ENCODE data around the gene TRABD2B.

TRABD2B gene

DNA sequence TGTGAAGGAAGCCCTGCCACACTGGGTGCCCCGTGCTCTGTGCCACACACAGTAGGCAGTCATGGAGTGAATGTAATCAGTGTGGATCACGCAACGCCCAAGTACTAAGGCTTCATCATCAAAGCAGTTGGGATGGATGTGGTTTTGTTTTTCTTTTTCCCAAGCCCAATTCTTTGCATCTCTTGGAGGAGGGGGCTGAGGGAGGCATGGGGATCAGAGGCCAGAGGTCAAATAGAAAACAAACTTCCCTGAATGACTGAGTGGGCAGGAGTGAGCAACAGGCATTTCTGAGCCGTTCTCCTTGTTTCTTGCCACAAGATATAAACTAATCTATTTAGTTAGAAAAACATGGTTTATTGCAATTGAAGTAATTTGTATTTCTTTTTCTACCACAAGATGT, 85.3 kb downstream of the TRABD2B start:
- Histone ChIP-seq H3K4me1 (ENCODE audit: control insufficient read depth, insufficient read depth, low read depth, low read length) (no peaks in the 10 kb centered on the region), H3K4me3 (ENCODE audit: insufficient read depth in 1 of 2, low read depth in 1 of 2, low read length in 2 of 2) (no peak overlapping the region), H3K79me1 (replicated peaks; ENCODE audit: low read length, poor library complexity, severe bottlenecking) (no peaks in the 10 kb centered on the region), H2AK5ac (ENCODE audit: low read length, severe bottlenecking) (no peak overlapping the region), H3K36me3 (ENCODE audit: control insufficient read depth in 1 of 2, insufficient read depth in 2 of 2, low read depth in 1 of 2, low read length in 2 of 2) (no peaks in the 10 kb centered on the region), H2BK120ac (ENCODE audit: low read depth, low read length) (no peak overlapping the region), H2AFZ (ENCODE audit: low read depth, low read length) (no peak overlapping the region), H3K14ac (ENCODE audit: low read length in 2 of 2) (no peak overlapping the region), H2BK12ac (ENCODE audit: low read length in 2 of 2) (no peak overlapping the region), H4K8ac (ENCODE audit: low read length) (no peak overlapping the region), H3K23ac (ENCODE audit: low read length in 2 of 2) (no peak overlapping the region), H3K4me2 (ENCODE audit: low read length, poor library complexity, severe bottlenecking) (no peak overlapping the region), H3K9ac (ENCODE audit: low read length) (no peak overlapping the region), H2BK5ac (ENCODE audit: low read depth, low read length, poor library complexity, severe bottlenecking) (no peak overlapping the region), H3K18ac (ENCODE audit: low read depth in 1 of 2, low read length in 2 of 2) (no peak overlapping the region), H4K91ac (ENCODE audit: low read length) (no peak overlapping the region), H3K4ac (ENCODE audit: low read depth in 1 of 2, low read length in 2 of 2) (no peak overlapping the region), H3K27ac (ENCODE audit: low read length, poor library complexity, severe bottlenecking) (no peak overlapping the region), H3K27me3 (ENCODE audit: control insufficient read depth in 1 of 2, insufficient read depth in 1 of 2, low read length in 2 of 2) (peaks cover 3 to 4% of the 10 kb centered on the region in 2 experiments), H2BK15ac (ENCODE audit: low read depth, poor library complexity, severe bottlenecking) (no peak overlapping the region), H3K9me3 (ENCODE audit: control insufficient read depth, low read length) (no peaks in the 10 kb centered on the region)
- DNase-seq, result no peak
- WGBS, result 94% methylated on average over 3 of the region's 4 CpGs

DNA sequence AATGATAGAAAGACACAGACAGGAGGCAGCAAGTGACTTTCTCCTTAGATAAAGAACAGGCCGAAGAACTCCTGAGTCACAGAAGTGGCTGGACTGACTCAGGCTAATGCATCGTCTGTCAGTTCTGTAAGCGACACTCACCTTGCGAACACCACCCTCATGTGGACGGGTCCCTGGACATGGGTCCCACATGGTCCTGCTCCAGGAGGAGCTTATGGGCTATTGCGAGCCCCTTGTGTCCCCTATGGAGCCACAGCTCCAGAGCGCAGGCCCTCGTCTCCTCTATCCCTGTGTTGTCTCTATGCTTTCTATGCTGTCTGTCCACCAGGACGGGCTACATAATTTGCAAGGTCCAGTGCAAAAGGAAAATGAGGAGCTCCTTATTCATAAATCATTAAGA, 85.8 kb downstream of the TRABD2B start:
- Histone ChIP-seq H3K23ac (ENCODE audit: low read length in 2 of 2) (no peak overlapping the region), H3K9me3 (ENCODE audit: control insufficient read depth, low read length) (no peaks in the 10 kb centered on the region), H3K36me3 (ENCODE audit: control insufficient read depth in 1 of 2, insufficient read depth in 2 of 2, low read depth in 1 of 2, low read length in 2 of 2) (no peaks in the 10 kb centered on the region), H3K4ac (ENCODE audit: low read depth in 1 of 2, low read length in 2 of 2) (no peak overlapping the region), H3K4me1 (ENCODE audit: control insufficient read depth, insufficient read depth, low read depth, low read length) (no peaks in the 10 kb centered on the region), H2AK5ac (ENCODE audit: low read length, severe bottlenecking) (no peak overlapping the region), H2AFZ (ENCODE audit: low read depth, low read length) (no peak overlapping the region), H4K8ac (ENCODE audit: low read length) (no peak overlapping the region), H2BK5ac (ENCODE audit: low read depth, low read length, poor library complexity, severe bottlenecking) (no peak overlapping the region), H3K9ac (ENCODE audit: low read length) (no peak overlapping the region), H4K91ac (ENCODE audit: low read length) (no peak overlapping the region), H2BK120ac (ENCODE audit: low read depth, low read length) (no peak overlapping the region), H3K79me1 (replicated peaks; ENCODE audit: low read length, poor library complexity, severe bottlenecking) (no peaks in the 10 kb centered on the region), H3K18ac (ENCODE audit: low read depth in 1 of 2, low read length in 2 of 2) (no peak overlapping the region), H2BK15ac (ENCODE audit: low read depth, poor library complexity, severe bottlenecking) (no peak overlapping the region), H3K14ac (ENCODE audit: low read length in 2 of 2) (no peak overlapping the region), H3K27ac (ENCODE audit: low read length, poor library complexity, severe bottlenecking) (no peak overlapping the region), H3K4me2 (ENCODE audit: low read length, poor library complexity, severe bottlenecking) (no peak overlapping the region), H3K4me3 (ENCODE audit: insufficient read depth in 1 of 2, low read depth in 1 of 2, low read length in 2 of 2) (no peak overlapping the region), H3K27me3 (ENCODE audit: control insufficient read depth in 1 of 2, insufficient read depth in 1 of 2, low read length in 2 of 2) (peaks cover 3 to 4% of the 10 kb centered on the region in 2 experiments), H2BK12ac (ENCODE audit: low read length in 2 of 2) (no peak overlapping the region)
- DNase-seq, result no peak
- 77% methylated on average over 9 of the region's 9 CpGs for WGBS

DNA sequence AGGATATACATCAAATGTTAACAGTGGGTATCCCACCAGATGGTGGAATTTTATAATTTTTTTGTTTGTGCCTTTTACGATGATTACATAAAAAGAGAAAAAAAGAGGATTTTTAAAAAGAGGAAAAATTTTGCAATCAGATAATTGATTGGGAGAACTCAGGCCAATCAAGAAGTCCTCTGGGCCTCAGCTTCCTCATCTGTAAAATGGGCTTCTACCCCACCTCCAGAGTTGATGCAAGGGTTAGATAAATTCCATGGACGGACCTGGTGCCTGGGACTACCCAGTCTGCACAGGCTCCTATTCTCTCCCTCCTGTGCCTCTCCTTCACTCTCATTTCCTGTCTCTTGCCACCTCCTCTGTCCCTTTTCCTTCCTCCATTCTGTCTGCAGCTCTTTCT, 88.9 kb downstream of the TRABD2B start:
- H2BK120ac ChIP-seq (ENCODE audit: low read depth, low read length), result no peak overlapping the region
- H4K8ac ChIP-seq (ENCODE audit: low read length), result no peak overlapping the region
- no peak overlapping the region for H3K4me3 ChIP-seq (ENCODE audit: insufficient read depth in 1 of 2, low read depth in 1 of 2, low read length in 2 of 2)
- H3K36me3 ChIP-seq (ENCODE audit: control insufficient read depth in 1 of 2, insufficient read depth in 2 of 2, low read depth in 1 of 2, low read length in 2 of 2), result no peaks in the 10 kb centered on the region
- no peaks in the 10 kb centered on the region for H3K9me3 ChIP-seq (ENCODE audit: control insufficient read depth, low read length)
- H3K4me1 ChIP-seq (ENCODE audit: control insufficient read depth, insufficient read depth, low read depth, low read length), result peaks cover 2% of the 10 kb centered on the region
- no peak overlapping the region for H3K4ac ChIP-seq (ENCODE audit: low read depth in 1 of 2, low read length in 2 of 2)
- H3K18ac ChIP-seq (ENCODE audit: low read depth in 1 of 2, low read length in 2 of 2), result no peak overlapping the region
- no peak overlapping the region for H2BK5ac ChIP-seq (ENCODE audit: low read depth, low read length, poor library complexity, severe bottlenecking)
- H4K91ac ChIP-seq (ENCODE audit: low read length), result no peak overlapping the region
- H2AK5ac ChIP-seq (ENCODE audit: low read length, severe bottlenecking), result no peak overlapping the region
- H3K14ac ChIP-seq (ENCODE audit: low read length in 2 of 2), result no peak overlapping the region
- H3K27ac ChIP-seq (ENCODE audit: low read length, poor library complexity, severe bottlenecking), result no peak overlapping the region
- H3K79me1 ChIP-seq (replicated peaks; ENCODE audit: low read length, poor library complexity, severe bottlenecking), result no peaks in the 10 kb centered on the region
- no peak for DNase-seq
- WGBS, result 85% methylated on average over 2 of the region's 2 CpGs
- H2BK12ac ChIP-seq (ENCODE audit: low read length in 2 of 2), result no peak overlapping the region
- no peak overlapping the region for H3K23ac ChIP-seq (ENCODE audit: low read length in 2 of 2)
- no peak overlapping the region for H3K4me2 ChIP-seq (ENCODE audit: low read length, poor library complexity, severe bottlenecking)
- peaks cover under 1 to 4% of the 10 kb centered on the region in 2 experiments for H3K27me3 ChIP-seq (ENCODE audit: control insufficient read depth in 1 of 2, insufficient read depth in 1 of 2, low read length in 2 of 2)
- no peak overlapping the region for H2BK15ac ChIP-seq (ENCODE audit: low read depth, poor library complexity, severe bottlenecking)
- no peak overlapping the region for H3K9ac ChIP-seq (ENCODE audit: low read length)
- H2AFZ ChIP-seq (ENCODE audit: low read depth, low read length), result no peak overlapping the region

DNA sequence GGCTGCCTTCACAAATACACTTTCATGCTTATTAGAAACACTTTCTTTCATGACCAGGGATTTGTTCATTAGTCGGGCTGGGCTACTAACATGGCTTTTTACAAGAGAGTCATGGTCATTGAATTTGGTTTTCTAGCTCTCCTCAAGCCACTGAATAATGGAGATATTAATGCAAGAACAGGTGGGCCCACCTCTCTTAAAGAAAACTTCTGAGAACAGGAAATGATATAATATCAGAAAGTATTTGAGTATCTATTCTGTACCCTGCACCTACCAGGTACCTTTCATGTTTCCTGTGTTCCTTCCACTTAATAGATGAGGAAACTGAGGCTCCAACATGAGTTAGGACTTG, 90.0 kb downstream of the TRABD2B start:
- Histone ChIP-seq H3K14ac (ENCODE audit: low read length in 2 of 2) (no peak overlapping the region), H2BK5ac (ENCODE audit: low read depth, low read length, poor library complexity, severe bottlenecking) (no peak overlapping the region), H3K4me1 (ENCODE audit: control insufficient read depth, insufficient read depth, low read depth, low read length) (peaks cover 2% of the 10 kb centered on the region), H4K8ac (ENCODE audit: low read length) (no peak overlapping the region), H3K18ac (ENCODE audit: low read depth in 1 of 2, low read length in 2 of 2) (no peak overlapping the region), H3K9me3 (ENCODE audit: control insufficient read depth, low read length) (no peaks in the 10 kb centered on the region), H3K4me2 (ENCODE audit: low read length, poor library complexity, severe bottlenecking) (no peak overlapping the region), H2AK5ac (ENCODE audit: low read length, severe bottlenecking) (no peak overlapping the region), H3K79me1 (replicated peaks; ENCODE audit: low read length, poor library complexity, severe bottlenecking) (no peaks in the 10 kb centered on the region), H2BK12ac (ENCODE audit: low read length in 2 of 2) (no peak overlapping the region), H3K36me3 (ENCODE audit: control insufficient read depth in 1 of 2, insufficient read depth in 2 of 2, low read depth in 1 of 2, low read length in 2 of 2) (no peaks in the 10 kb centered on the region), H3K9ac (ENCODE audit: low read length) (no peak overlapping the region), H3K23ac (ENCODE audit: low read length in 2 of 2) (no peak overlapping the region), H2BK120ac (ENCODE audit: low read depth, low read length) (no peak overlapping the region), H3K27ac (ENCODE audit: low read length, poor library complexity, severe bottlenecking) (no peak overlapping the region), H3K4me3 (ENCODE audit: insufficient read depth in 1 of 2, low read depth in 1 of 2, low read length in 2 of 2) (no peak overlapping the region), H3K4ac (ENCODE audit: low read depth in 1 of 2, low read length in 2 of 2) (no peak overlapping the region), H2AFZ (ENCODE audit: low read depth, low read length) (no peak overlapping the region), H3K27me3 (ENCODE audit: control insufficient read depth in 1 of 2, insufficient read depth in 1 of 2, low read length in 2 of 2) (peaks cover 0 to 4% of the 10 kb centered on the region in 2 experiments), H4K91ac (ENCODE audit: low read length) (no peak overlapping the region), H2BK15ac (ENCODE audit: low read depth, poor library complexity, severe bottlenecking) (no peak overlapping the region)
- no peak for DNase-seq
- no CpG with 5 or more reads among the region's 1 CpG for WGBS
